Nephron (organoid): ENCODE measurements around the gene LNX2.

Experiments
- H3K27ac Mint-ChIP-seq, 3 experiments: 2 replicates each; pipeline ENCODE4 v1.8.0; 2020; ENCODE audit warnings: mixed read lengths in 3 of 3, mild to moderate bottlenecking in 2 of 3, moderate library complexity in 1 of 3
- H3K27me3 Mint-ChIP-seq: 2 replicates; pipeline ENCODE4 v1.8.0; 2021; ENCODE audit warnings: low read depth, mild to moderate bottlenecking, moderate library complexity, mixed read lengths
- H3K36me3 Mint-ChIP-seq: 2 replicates; pipeline ENCODE4 v1.8.0; 2020; ENCODE audit warnings: low read depth, mixed read lengths
- H3K4me1 Mint-ChIP-seq: 2 replicates; pipeline ENCODE4 v1.8.0; 2020; ENCODE audit warnings: mixed read lengths
- H3K4me3 Mint-ChIP-seq, 3 experiments: 2 replicates each; pipeline ENCODE4 v1.8.0; 2020; ENCODE audit warnings: mild to moderate bottlenecking in 3 of 3, mixed read lengths in 3 of 3, moderate library complexity in 2 of 3
- H3K9me3 Mint-ChIP-seq: 2 replicates; pipeline ENCODE4 v1.8.0; 2020; ENCODE audit warnings: mixed read lengths
- CTCF ChIP-seq, 3 experiments: fragments of 200-600 bp; sonication (generic); IDR thresholded peaks; one replicate each; pipeline ENCODE4 v1.5.0; 2021; ENCODE audit warnings: antibody characterized with exemption in 3 of 3; ENCODE audit not compliant: unreplicated experiment in 3 of 3

LNX2 gene

GRCh38 chr13:27662738-27663470 lies 42.6 kb upstream of the LNX2 start:
- peaks cover 17% of the 10 kb centered on the region for H3K36me3 Mint-ChIP-seq
- H3K27me3 Mint-ChIP-seq, result no peaks in the 10 kb centered on the region
- no peak for TF ChIP-seq CTCF (IDR thresholded peaks at IDR 0.05; ENCODE audit: unreplicated experiment in 3 of 3)
- no peak overlapping the region for H3K27ac Mint-ChIP-seq
- no peaks in the 10 kb centered on the region for H3K9me3 Mint-ChIP-seq
- H3K4me3 Mint-ChIP-seq, result no peak overlapping the region
- peaks cover 7% of the 10 kb centered on the region for H3K4me1 Mint-ChIP-seq

- no peak for TF ChIP-seq CTCF (IDR thresholded peaks at IDR 0.05; ENCODE audit: unreplicated experiment in 3 of 3)
- Mint-ChIP-seq H3K27ac (peak overlapping the region in 1 of 3 experiments; percentile 35), H3K36me3 (peaks cover 11% of the 10 kb centered on the region), H3K4me3 (no peak overlapping the region), H3K9me3 (no peaks in the 10 kb centered on the region), H3K4me1 (peaks cover 7% of the 10 kb centered on the region), H3K27me3 (no peaks in the 10 kb centered on the region)
Observed at GRCh38 chr13:27661017-27661416, 40.7 kb upstream of the LNX2 start.

GRCh38 chr13:27660511-27660910 lies 40.2 kb upstream of the LNX2 start:
- Mint-ChIP-seq H3K9me3 (no peaks in the 10 kb centered on the region), H3K27ac (peak overlapping the region in 2 of 3 experiments; percentile 35 to 69), H3K27me3 (no peaks in the 10 kb centered on the region), H3K4me1 (peaks cover 7% of the 10 kb centered on the region), H3K4me3 (no peak overlapping the region), H3K36me3 (peaks cover 9% of the 10 kb centered on the region)
- no peak for TF ChIP-seq CTCF (IDR thresholded peaks at IDR 0.05; ENCODE audit: unreplicated experiment in 3 of 3)

GRCh38 chr13:27659145-27659865 lies 39.0 kb upstream of the LNX2 start:
- Mint-ChIP-seq H3K27ac (no peak overlapping the region), H3K27me3 (no peaks in the 10 kb centered on the region), H3K4me3 (no peak overlapping the region), H3K4me1 (peaks cover 7% of the 10 kb centered on the region), H3K36me3 (peaks cover 4% of the 10 kb centered on the region), H3K9me3 (no peaks in the 10 kb centered on the region)
- TF ChIP-seq CTCF (IDR thresholded peaks at IDR 0.05; ENCODE audit: unreplicated experiment in 3 of 3), result no peak

- Mint-ChIP-seq H3K9me3 (no peaks in the 10 kb centered on the region), H3K27me3 (no peaks in the 10 kb centered on the region), H3K4me3 (no peak overlapping the region), H3K4me1 (peaks cover 7% of the 10 kb centered on the region), H3K36me3 (peaks cover 8% of the 10 kb centered on the region), H3K27ac (peak overlapping the region in 1 of 3 experiments; percentile 26)
- TF ChIP-seq CTCF (IDR thresholded peaks at IDR 0.05; ENCODE audit: unreplicated experiment in 3 of 3), result no peak
Observed at GRCh38 chr13:27658546-27658945, 38.2 kb upstream of the LNX2 start.
